Fibroblast of villous mesenchyme (primary cell): ENCODE results near the gene LLGL1. TPM values are rescaled to one million over a fixed set of nuclear protein-coding genes. Genes with fewer than 3 reads are reported as not detected.
A peak's percentile ranks its signal among the peaks of the same experiment; 100 is the strongest.

ENCODE experiments used
- DNase-seq: peaks from one replicate; pipeline ENCODE4 v3.0.0-alpha.2; 2010; ENCODE audit warnings: low read depth
- H3K4me3 ChIP-seq: 2 replicates; pipeline ENCODE4 v1.5.1; 2011; ENCODE audit warnings: low read depth, mild to moderate bottlenecking, low read length
- CTCF ChIP-seq: IDR thresholded peaks from 2 replicates; pipeline ENCODE4 v1.5.1; 2012; ENCODE audit warnings: low read depth, mild to moderate bottlenecking, low read length; ENCODE audit not compliant: insufficient read depth
- total RNA-seq: library from RNA; depleted of rRNA; stranded (reverse); fragments of >200 nt; gene quantifications from 2 replicates; pipeline ENCODE4 v1.2.3, GENCODE V29; 2012

LLGL1 gene
- total RNA-seq, 1 donor, result 44.0 TPM

- peak; percentile 47 for DNase-seq
- TF ChIP-seq CTCF, result no peak
- peak within 1 kb of the TSS; percentile 83 for H3K4me3 ChIP-seq
Observed at GRCh38 chr17:18258356-18259038, 33.1 kb downstream of the LLGL1 start, which contains the start of gene FLII. Gene FLII, minus strand, starts transcription at chr17:18258738. Its CDS starts 48 bp downstream, at chr17:18258690.

DNA sequence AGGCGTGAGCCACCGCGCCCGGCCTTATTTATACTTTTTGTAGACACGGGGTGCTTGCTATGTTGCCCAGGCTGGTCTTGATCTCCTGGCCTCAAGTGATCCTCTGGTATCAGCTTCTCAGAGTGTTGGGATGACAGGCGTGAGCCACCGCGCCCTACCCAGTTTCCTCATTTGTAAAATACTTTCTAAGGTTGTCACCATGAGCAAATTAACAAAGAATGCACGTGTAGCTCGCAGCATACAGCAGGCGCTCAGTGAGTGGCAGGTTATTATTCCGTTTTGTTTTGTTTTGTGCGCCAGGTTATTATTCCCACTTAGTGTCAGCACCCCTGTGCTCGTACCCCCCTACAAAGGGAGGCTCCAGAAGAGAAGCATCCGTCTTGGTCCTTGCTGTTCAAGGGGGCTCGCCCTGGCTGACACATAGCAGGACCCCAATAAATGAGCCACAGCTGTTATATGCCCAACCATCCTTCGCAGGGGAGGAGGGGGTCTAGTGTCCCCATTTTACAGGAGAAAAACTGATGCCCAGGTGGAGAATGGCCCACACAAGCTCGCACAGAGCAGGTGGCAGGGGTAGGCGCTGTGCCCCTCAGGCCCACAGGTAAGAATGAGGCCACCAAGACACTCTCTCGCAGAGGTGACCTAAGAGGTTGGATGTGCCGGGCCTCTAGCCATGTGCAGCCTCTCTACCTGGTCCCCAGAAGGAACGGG is 34.3 kb downstream of the LLGL1 start:
- H3K4me3 ChIP-seq, result peak overlapping the region; percentile 89
- TF ChIP-seq CTCF, result no peak
- DNase-seq, result peak; percentile 8

DNA sequence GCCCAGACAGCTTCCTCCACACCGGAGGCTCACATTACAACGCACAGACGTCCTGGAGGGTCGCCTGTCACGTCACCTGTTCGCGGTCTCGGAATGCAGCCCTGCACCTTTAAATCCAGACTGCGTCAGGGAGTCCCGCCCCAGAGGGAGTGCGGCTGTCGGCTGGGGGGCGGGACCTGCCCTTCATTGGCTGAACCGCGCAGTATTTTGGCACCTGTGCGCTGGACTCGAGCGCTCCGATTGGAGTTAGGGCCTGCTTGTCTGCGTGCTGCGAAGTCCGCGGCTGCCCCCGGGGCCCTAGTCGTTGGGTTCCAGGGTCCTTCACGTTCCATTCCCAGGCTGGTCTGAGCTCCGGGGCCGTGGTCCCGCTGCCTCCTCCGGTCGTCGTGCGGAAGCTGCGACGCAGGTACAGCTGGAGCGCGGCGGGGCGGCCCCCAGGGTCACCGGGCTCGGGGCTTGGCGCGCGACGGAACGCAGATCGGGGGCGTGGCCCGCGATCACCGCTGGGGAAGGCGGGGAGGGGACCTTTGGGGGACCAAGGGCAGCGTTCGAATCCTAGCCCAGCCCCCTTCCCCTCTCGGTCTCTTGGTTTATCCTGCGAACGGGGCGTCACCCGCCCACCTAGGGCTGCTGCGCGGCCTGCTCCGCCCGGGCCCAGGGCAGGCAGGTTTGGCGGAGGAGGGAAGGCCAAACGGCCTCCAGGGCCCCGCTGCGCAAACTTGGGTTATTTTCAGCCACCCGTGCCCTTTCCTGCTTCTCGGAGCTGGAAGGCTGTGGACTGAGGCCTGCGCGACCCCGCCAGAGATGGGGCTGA is 35.1 kb downstream of the LLGL1 start, which contains the start of gene MIEF2:
Gene MIEF2 (plus strand): TSS at position 331 of the 814 bp plus-strand sequence. CDS start 2,059 bp downstream, outside the sequence.
- TF ChIP-seq CTCF, result no peak
- H3K4me3 ChIP-seq, result peak within 1 kb of the TSS; percentile 89
- peak; percentile 94 for DNase-seq

- no peak for TF ChIP-seq CTCF
- peak overlapping the region; percentile 89 for H3K4me3 ChIP-seq
- DNase-seq, result peak; percentile 38
Observed at GRCh38 chr17:18261146-18261515, 35.7 kb downstream of the LLGL1 start.

GRCh38 chr17:18261659-18262058 is 36.2 kb downstream of the LLGL1 start:
- H3K4me3 ChIP-seq, result peak overlapping the region; percentile 89
- no peak for DNase-seq
- TF ChIP-seq CTCF, result no peak

GRCh38 chr17:18262111-18262510 is 36.7 kb downstream of the LLGL1 start:
- no peak overlapping the region for H3K4me3 ChIP-seq
- TF ChIP-seq CTCF, result no peak
- DNase-seq, result no peak
